Endodermal cell (in vitro differentiated cells): ENCODE measurements around the gene MAP4K3. TPM values are rescaled to one million over a fixed set of nuclear protein-coding genes. Genes with fewer than 3 reads are reported as not detected.

Experiments used
- DNase-seq: peaks from one replicate; pipeline ENCODE4 v3.0.0-alpha.2; 2017
- H3K27ac ChIP-seq: 2 replicates; pipeline ENCODE4 v1.5.1; 2013; ENCODE audit warnings: mild to moderate bottlenecking, low read depth, low read length, moderate library complexity
- H3K27me3 ChIP-seq: 2 replicates; pipeline ENCODE4 v1.6.1; 2013; ENCODE audit warnings: mild to moderate bottlenecking, low read length, moderate library complexity; ENCODE audit not compliant: insufficient read depth, control insufficient read depth, poor library complexity, severe bottlenecking
- H3K36me3 ChIP-seq: 2 replicates; pipeline ENCODE4 v1.7.0; 2013; ENCODE audit warnings: mild to moderate bottlenecking, low read length, moderate library complexity; ENCODE audit not compliant: control insufficient read depth, insufficient read depth
- H3K4me1 ChIP-seq: one replicate; pipeline ENCODE4 v1.7.0; 2013; ENCODE audit warnings: low read length; ENCODE audit not compliant: control insufficient read depth, insufficient read depth
- H3K4me3 ChIP-seq: 2 replicates; pipeline ENCODE4 v1.5.1; 2013; ENCODE audit warnings: mild to moderate bottlenecking, low read length, moderate library complexity
- H3K9ac ChIP-seq: 2 replicates; pipeline ENCODE4 v1.6.1; 2013; ENCODE audit warnings: mild to moderate bottlenecking, low read length, moderate library complexity; ENCODE audit not compliant: poor library complexity, severe bottlenecking; ENCODE audit errors: extremely low read depth
- H3K9me3 ChIP-seq: 2 replicates; pipeline ENCODE4 v1.6.1; 2013; ENCODE audit warnings: mild to moderate bottlenecking, low read length, moderate library complexity; ENCODE audit not compliant: control insufficient read depth
- H3K27ac Mint-ChIP-seq: 2 replicates; pipeline ENCODE4 v1.8.0; 2020; ENCODE audit warnings: mixed read lengths
- H3K27me3 Mint-ChIP-seq: 2 replicates; pipeline ENCODE4 v1.8.0; 2021; ENCODE audit warnings: mild to moderate bottlenecking, mixed read lengths; ENCODE audit not compliant: insufficient read depth
- H3K36me3 Mint-ChIP-seq: 2 replicates; pipeline ENCODE4 v1.8.0; 2020; ENCODE audit warnings: low read depth, mixed read lengths
- H3K4me1 Mint-ChIP-seq: 2 replicates; pipeline ENCODE4 v1.8.0; 2020; ENCODE audit warnings: mixed read lengths
- H3K4me3 Mint-ChIP-seq: 2 replicates; pipeline ENCODE4 v1.8.0; 2020; ENCODE audit warnings: mild to moderate bottlenecking, moderate library complexity, mixed read lengths
- H3K9me3 Mint-ChIP-seq: 2 replicates; pipeline ENCODE4 v1.8.0; 2020; ENCODE audit warnings: mild to moderate bottlenecking, mixed read lengths
- CTCF ChIP-seq: fragments of 200-600 bp; sonication (generic); conservative IDR thresholded peaks from 2 replicates; pipeline ENCODE4 v1.5.0; 2021; ENCODE audit warnings: antibody characterized with exemption, mild to moderate bottlenecking
- WGBS, 2 experiments: methylation state at CpG; one replicate each; pipeline versions ENCODE4 v1.1.5 to v1.1.7; 2013; ENCODE audit warnings: missing lambda C conversion rate in 2 of 2, mixed read lengths in 1 of 2; ENCODE audit not compliant: insufficient coverage in 1 of 2, insufficient read length in 1 of 2; 5-methylcytosine and 5-hydroxymethylcytosine counted together
- total RNA-seq, 2 donors: library from RNA; stranded (reverse); fragmentation: NEBNext Ultra II Directional in 1 of 2; extraction: Animal tissue kit (Norgen Biotek cat#: 25700) in 1 of 2; gene quantifications; 2 replicates in 1 of 2; 3 replicates in 1 of 2; pipeline ENCODE4 v1.2.1, GENCODE V29; 2021

MAP4K3 gene
- total RNA-seq, 2 donors from 2014 or later = 39.1 to 45.5 TPM

GRCh38 chr2:39266916-39267434 is 170.1 kb downstream of the MAP4K3 start:
- no peaks in the 10 kb centered on the region for H3K27me3 ChIP-seq
- no peaks in the 10 kb centered on the region for H3K4me1 ChIP-seq
- Mint-ChIP-seq H3K27ac (no peak overlapping the region), H3K27me3 (no peaks in the 10 kb centered on the region), H3K36me3 (peaks cover 20% of the 10 kb centered on the region), H3K4me1 (no peaks in the 10 kb centered on the region), H3K9me3 (no peaks in the 10 kb centered on the region), H3K4me3 (no peak overlapping the region)
- 90 to 97% methylated on average over 3 of the region's 3 CpGs for WGBS, 2 experiments
- no peak overlapping the region for H3K4me3 ChIP-seq
- H3K9ac ChIP-seq = no peak overlapping the region
- no peak for DNase-seq
- no peaks in the 10 kb centered on the region for H3K9me3 ChIP-seq
- no peak for TF ChIP-seq CTCF
- peaks cover 58% of the 10 kb centered on the region for H3K36me3 ChIP-seq
- H3K27ac ChIP-seq = no peak overlapping the region

- Histone ChIP-seq H3K4me3 (no peak overlapping the region), H3K4me1 (no peaks in the 10 kb centered on the region), H3K27ac (no peak overlapping the region), H3K36me3 (peaks cover 52% of the 10 kb centered on the region), H3K9me3 (no peaks in the 10 kb centered on the region), H3K27me3 (no peaks in the 10 kb centered on the region), H3K9ac (no peak overlapping the region)
- no peak overlapping the region for H3K4me3 Mint-ChIP-seq
- no peak overlapping the region for H3K27ac Mint-ChIP-seq
- 99 to 100% methylated on average over 1 to 3 of the region's 3 CpGs for WGBS, 2 experiments
- H3K27me3 Mint-ChIP-seq = no peaks in the 10 kb centered on the region
- H3K4me1 Mint-ChIP-seq = no peaks in the 10 kb centered on the region
- H3K36me3 Mint-ChIP-seq = peaks cover 20% of the 10 kb centered on the region
- no peaks in the 10 kb centered on the region for H3K9me3 Mint-ChIP-seq
- TF ChIP-seq CTCF = no peak
- DNase-seq = no peak
These were observed 170.8 kb downstream of the MAP4K3 start for GRCh38 chr2:39266139-39266805.

GRCh38 chr2:39265315-39265714 is 171.8 kb downstream of the MAP4K3 start:
- Mint-ChIP-seq H3K27ac (peak overlapping the region; percentile 70), H3K9me3 (no peaks in the 10 kb centered on the region), H3K4me1 (no peaks in the 10 kb centered on the region), H3K27me3 (no peaks in the 10 kb centered on the region), H3K36me3 (peaks cover 27% of the 10 kb centered on the region), H3K4me3 (no peak overlapping the region)
- H3K9ac ChIP-seq = no peak overlapping the region
- no peaks in the 10 kb centered on the region for H3K9me3 ChIP-seq
- no peak for DNase-seq
- no peak for TF ChIP-seq CTCF
- H3K27ac ChIP-seq = no peak overlapping the region
- 94% methylated on average over 2 of the region's 2 CpGs; no CpG with 5 or more reads in 1 of the 2 experiments for WGBS, 2 experiments
- no peaks in the 10 kb centered on the region for H3K27me3 ChIP-seq
- peaks cover 50% of the 10 kb centered on the region for H3K36me3 ChIP-seq
- H3K4me3 ChIP-seq = no peak overlapping the region
- no peaks in the 10 kb centered on the region for H3K4me1 ChIP-seq
